ENCODE results near the gene SHISA4. TPM values are rescaled to one million over a fixed set of nuclear protein-coding genes. Genes with fewer than 3 reads are reported as not detected.

The SHISA4 gene
- polyA plus RNA-seq, 1 donor from 2014 or later, result 1.5 TPM

- H3K9me3 ChIP-seq (ENCODE audit: low read length), result no peaks in the 10 kb centered on the region
- no peak overlapping the region for H3K4me3 ChIP-seq (ENCODE audit: low read length)
- peaks cover 42% of the 10 kb centered on the region for H3K79me2 ChIP-seq (replicated peaks; ENCODE audit: insufficient read depth, low read length)
- H3K9ac ChIP-seq (ENCODE audit: low read length), result no peak overlapping the region
- peaks cover 18% of the 10 kb centered on the region for H3K36me3 ChIP-seq (ENCODE audit: insufficient read depth, low read length)
- H3K4me2 ChIP-seq (ENCODE audit: low read length), result no peak overlapping the region
- no peaks in the 10 kb centered on the region for H3K27me3 ChIP-seq (ENCODE audit: insufficient read depth, low read depth, low read length)
- H3K27ac ChIP-seq (ENCODE audit: low read length), result no peak overlapping the region
- no peak for TF ChIP-seq EP300 (conservative IDR thresholded peaks at IDR 0.05; ENCODE audit: poor library complexity, severe bottlenecking)
- TF ChIP-seq REST (IDR thresholded peaks at IDR 0.05; ENCODE audit: borderline replicate concordance), result no peak
- TF ChIP-seq RAD21 (conservative IDR thresholded peaks at IDR 0.05), result no peak
- peaks cover 3% of the 10 kb centered on the region for H4K20me1 ChIP-seq (ENCODE audit: insufficient read depth)
- H3F3A ChIP-seq (ENCODE audit: insufficient read depth, low read length, poor library complexity, severe bottlenecking), result no peaks in the 10 kb centered on the region
- H2AFZ ChIP-seq (ENCODE audit: low read depth, low read length), result no peak overlapping the region
- no peaks in the 10 kb centered on the region for H3K9me2 ChIP-seq (ENCODE audit: insufficient read depth, low read length)
Observed at GRCh38 chr1:201848230-201848629, 40.5 kb upstream of the SHISA4 start.

- Histone ChIP-seq H3K27ac (ENCODE audit: low read length) (no peak overlapping the region), H3K79me2 (replicated peaks; ENCODE audit: insufficient read depth, low read length) (peaks cover 31% of the 10 kb centered on the region), H4K20me1 (ENCODE audit: insufficient read depth) (peaks cover 2% of the 10 kb centered on the region), H2AFZ (ENCODE audit: low read depth, low read length) (no peak overlapping the region), H3K9ac (ENCODE audit: low read length) (no peak overlapping the region), H3K4me3 (ENCODE audit: low read length) (no peak overlapping the region), H3K27me3 (ENCODE audit: insufficient read depth, low read depth, low read length) (no peaks in the 10 kb centered on the region), H3K4me2 (ENCODE audit: low read length) (no peak overlapping the region), H3K36me3 (ENCODE audit: insufficient read depth, low read length) (peaks cover 18% of the 10 kb centered on the region), H3F3A (ENCODE audit: insufficient read depth, low read length, poor library complexity, severe bottlenecking) (no peaks in the 10 kb centered on the region), H3K9me3 (ENCODE audit: low read length) (no peaks in the 10 kb centered on the region), H3K9me2 (ENCODE audit: insufficient read depth, low read length) (no peaks in the 10 kb centered on the region)
- no peak for TF ChIP-seq TAF1 (IDR thresholded peaks at IDR 0.05; ENCODE audit: low read depth)
- TF ChIP-seq MXI1 (conservative IDR thresholded peaks at IDR 0.05; ENCODE audit: poor library complexity, severe bottlenecking), result no peak
- no peak for TF ChIP-seq POLR2AphosphoS5 (IDR thresholded peaks at IDR 0.05)
- TF ChIP-seq REST (IDR thresholded peaks at IDR 0.05; ENCODE audit: borderline replicate concordance), result no peak
- no peak for TF ChIP-seq SMC3 (conservative IDR thresholded peaks at IDR 0.05; ENCODE audit: poor library complexity)
- TF ChIP-seq EZH2 (IDR thresholded peaks at IDR 0.05; ENCODE audit: borderline replicate concordance, insufficient read depth, low read length, poor library complexity, severe bottlenecking), result no peak
- no peak for TF ChIP-seq CTCF (IDR thresholded peaks at IDR 0.05; ENCODE audit: poor library complexity, severe bottlenecking)
- TF ChIP-seq RAD21 (conservative IDR thresholded peaks at IDR 0.05), result no peak
- no peak for TF ChIP-seq EP300 (conservative IDR thresholded peaks at IDR 0.05; ENCODE audit: poor library complexity, severe bottlenecking)
Observed at GRCh38 chr1:201849372-201850052, 39.2 kb upstream of the SHISA4 start.
